Mesenchymal stem cell (in vitro differentiated cells and primary cell): Measurements from ENCODE around the gene SMIM8. TPM values are rescaled to one million over a fixed set of nuclear protein-coding genes. Genes with fewer than 3 reads are reported as not detected.

ENCODE experiments used
- DNase-seq: peaks from one replicate; pipeline ENCODE4 v3.0.0-alpha.2; 2013
- H2AFZ ChIP-seq: one replicate; pipeline ENCODE4 v1.6.1; 2013; ENCODE audit warnings: low read depth, mild to moderate bottlenecking, control low read depth, inconsistent platforms, low read length, moderate library complexity
- H2AK5ac ChIP-seq: 2 replicates; pipeline ENCODE4 v1.6.1; 2013; ENCODE audit warnings: low read length, moderate library complexity, mild to moderate bottlenecking, inconsistent platforms; ENCODE audit not compliant: severe bottlenecking
- H2BK120ac ChIP-seq: one replicate; pipeline ENCODE4 v1.6.1; 2013; ENCODE audit warnings: low read depth, mild to moderate bottlenecking, inconsistent platforms, low read length, moderate library complexity
- H2BK12ac ChIP-seq, 2 experiments: one replicate each; pipeline ENCODE4 v1.6.1; 2013; ENCODE audit warnings: inconsistent platforms in 2 of 2, low read length in 2 of 2, mild to moderate bottlenecking in 2 of 2, moderate library complexity in 2 of 2, control low read depth in 1 of 2
- H2BK15ac ChIP-seq: one replicate; pipeline ENCODE4 v1.6.1; 2013; ENCODE audit warnings: mild to moderate bottlenecking, low read depth, inconsistent platforms; ENCODE audit not compliant: poor library complexity, severe bottlenecking
- H2BK5ac ChIP-seq: 2 replicates; pipeline ENCODE4 v1.6.1; 2013; ENCODE audit warnings: low read depth, mild to moderate bottlenecking, low read length, control low read depth, inconsistent platforms; ENCODE audit not compliant: poor library complexity, severe bottlenecking
- H3K14ac ChIP-seq, 2 experiments: one replicate each; pipeline ENCODE4 v1.6.1; 2013; ENCODE audit warnings: inconsistent platforms in 2 of 2, low read length in 2 of 2, control low read depth in 1 of 2, mild to moderate bottlenecking in 1 of 2, moderate library complexity in 1 of 2
- H3K18ac ChIP-seq, 2 experiments: one replicate each; pipeline ENCODE4 v1.6.1; 2013; ENCODE audit warnings: inconsistent platforms in 2 of 2, low read length in 2 of 2, control low read depth in 1 of 2, low read depth in 1 of 2, mild to moderate bottlenecking in 1 of 2
- H3K23ac ChIP-seq, 2 experiments: one replicate each; pipeline ENCODE4 v1.6.1; 2013; ENCODE audit warnings: inconsistent platforms in 2 of 2, low read length in 2 of 2, mild to moderate bottlenecking in 2 of 2, moderate library complexity in 2 of 2, control low read depth in 1 of 2
- H3K27ac ChIP-seq: 2 replicates; pipeline ENCODE4 v1.5.1; 2013; ENCODE audit warnings: mild to moderate bottlenecking, moderate library complexity, low read length, control low read depth, inconsistent platforms; ENCODE audit not compliant: poor library complexity, severe bottlenecking
- H3K27me3 ChIP-seq, 2 experiments: 2 replicates each; pipeline versions ENCODE4 v1.6.1 to v1.7.0; 2013; ENCODE audit warnings: low read length in 2 of 2, mild to moderate bottlenecking in 2 of 2, moderate library complexity in 2 of 2, control low read depth in 1 of 2, inconsistent platforms in 1 of 2; ENCODE audit not compliant: control insufficient read depth in 1 of 2, insufficient read depth in 1 of 2
- H3K36me3 ChIP-seq, 2 experiments: 2 replicates each; pipeline versions ENCODE4 v1.6.1 to v1.7.0; 2013; ENCODE audit warnings: low read length in 2 of 2, control low read depth in 1 of 2, inconsistent platforms in 1 of 2, low read depth in 1 of 2, mild to moderate bottlenecking in 1 of 2; ENCODE audit not compliant: insufficient read depth in 2 of 2, control insufficient read depth in 1 of 2
- H3K4ac ChIP-seq, 2 experiments: one replicate each; pipeline ENCODE4 v1.6.1; 2013; ENCODE audit warnings: inconsistent platforms in 2 of 2, low read length in 2 of 2, mild to moderate bottlenecking in 2 of 2, moderate library complexity in 2 of 2, control low read depth in 1 of 2, low read depth in 1 of 2
- H3K4me1 ChIP-seq: 2 replicates; pipeline ENCODE4 v1.6.1; 2013; ENCODE audit warnings: low read depth, low read length, control low read depth; ENCODE audit not compliant: control insufficient read depth, insufficient read depth
- H3K4me2 ChIP-seq: 2 replicates; pipeline ENCODE4 v1.6.1; 2013; ENCODE audit warnings: low read length, mild to moderate bottlenecking, inconsistent platforms; ENCODE audit not compliant: poor library complexity, severe bottlenecking
- H3K4me3 ChIP-seq, 2 experiments: 2 replicates each; pipeline versions ENCODE4 v1.5.1 to v1.7.0; 2013; ENCODE audit warnings: low read length in 2 of 2, mild to moderate bottlenecking in 2 of 2, control low read depth in 1 of 2, low read depth in 1 of 2; ENCODE audit not compliant: insufficient read depth in 1 of 2
- H3K79me1 ChIP-seq: replicated peaks from 2 replicates; pipeline ENCODE4 v1.6.1; 2013; ENCODE audit warnings: mild to moderate bottlenecking, control low read depth, low read length, inconsistent platforms; ENCODE audit not compliant: poor library complexity, severe bottlenecking
- H3K9ac ChIP-seq: 2 replicates; pipeline ENCODE4 v1.7.0; 2013; ENCODE audit warnings: mild to moderate bottlenecking, low read length, moderate library complexity
- H3K9me3 ChIP-seq: 2 replicates; pipeline ENCODE4 v1.7.0; 2013; ENCODE audit warnings: mild to moderate bottlenecking, low read length; ENCODE audit not compliant: control insufficient read depth
- H4K8ac ChIP-seq: one replicate; pipeline ENCODE4 v1.6.1; 2013; ENCODE audit warnings: inconsistent platforms, mild to moderate bottlenecking, low read length, moderate library complexity
- H4K91ac ChIP-seq: one replicate; pipeline ENCODE4 v1.6.1; 2013; ENCODE audit warnings: mild to moderate bottlenecking, low read length, inconsistent platforms
- WGBS: methylation state at CpG from one replicate; pipeline ENCODE4 v1.1.7; 2013; ENCODE audit warnings: mixed read lengths; 5-methylcytosine and 5-hydroxymethylcytosine counted together
- polyA plus RNA-seq, 2 experiments: library from polyadenylated mRNA; stranded (reverse); fragments of 200-250 nt; gene quantifications; one replicate each; pipeline ENCODE4 v1.2.3, GENCODE V29; 2013

Gene SMIM8
- polyA plus RNA-seq (2013, experiment 1 of 2) = 5.1 TPM
- 4.7 TPM for polyA plus RNA-seq (2013, experiment 2 of 2)

GRCh38 chr6:87322304-87323212 lies at the start of gene SMIM8:
Gene SMIM8, plus strand, starts transcription at chr6:87322588. Its CDS starts 14,444 bp downstream, at chr6:87337032.
- Histone ChIP-seq H3K23ac (peak within 1 kb of the TSS in 1 of 2 experiments; percentile 85), H2BK120ac (no peak within 1 kb of the TSS), H3K79me1 (peaks cover 5% of the 10 kb centered on the region), H3K14ac (peak within 1 kb of the TSS in 1 of 2 experiments; percentile 77), H3K36me3 (no peaks in the 10 kb centered on the region), H3K27ac (peak within 1 kb of the TSS; percentile 30), H3K4me1 (no peaks in the 10 kb centered on the region), H2AFZ (peak within 1 kb of the TSS; percentile 100), H2BK12ac (no peak within 1 kb of the TSS), H3K27me3 (no peaks in the 10 kb centered on the region), H3K9ac (peak within 1 kb of the TSS; percentile 90), H3K9me3 (no peaks in the 10 kb centered on the region), H4K91ac (peak within 1 kb of the TSS; percentile 83), H2BK5ac (no peak within 1 kb of the TSS), H3K4me3 (peak within 1 kb of the TSS; percentile 85 to 95), H3K4me2 (peak within 1 kb of the TSS; percentile 92), H3K4ac (peak within 1 kb of the TSS in 1 of 2 experiments; percentile 68), H4K8ac (peak within 1 kb of the TSS; percentile 97), H3K18ac (peak within 1 kb of the TSS; percentile 43 to 89), H2AK5ac (no peak within 1 kb of the TSS), H2BK15ac (peak within 1 kb of the TSS; percentile 12)
- peak; percentile 80 for DNase-seq
- 1% methylated on average over 48 of the region's 60 CpGs for WGBS

GRCh38 chr6:87274660-87275274 lies 47.6 kb upstream of the SMIM8 start:
- peak; percentile 63 for DNase-seq
- Histone ChIP-seq H3K18ac (no peak overlapping the region), H2AK5ac (no peak overlapping the region), H3K4me3 (no peak overlapping the region), H3K23ac (no peak overlapping the region), H3K4me1 (no peaks in the 10 kb centered on the region), H3K14ac (no peak overlapping the region), H4K8ac (no peak overlapping the region), H3K4me2 (no peak overlapping the region), H3K27ac (no peak overlapping the region), H3K9ac (no peak overlapping the region), H2BK5ac (no peak overlapping the region), H2AFZ (no peak overlapping the region), H3K36me3 (no peaks in the 10 kb centered on the region), H3K4ac (no peak overlapping the region), H3K79me1 (no peaks in the 10 kb centered on the region), H2BK15ac (no peak overlapping the region), H3K9me3 (no peaks in the 10 kb centered on the region), H4K91ac (no peak overlapping the region), H3K27me3 (no peaks in the 10 kb centered on the region), H2BK12ac (no peak overlapping the region), H2BK120ac (no peak overlapping the region)
- WGBS = 90% methylated on average over 7 of the region's 7 CpGs

GRCh38 chr6:87276624-87277023 lies 45.8 kb upstream of the SMIM8 start:
- no CpG with 5 or more reads among the region's 1 CpG for WGBS
- Histone ChIP-seq H4K8ac (no peak overlapping the region), H3K23ac (no peak overlapping the region), H3K14ac (no peak overlapping the region), H2BK12ac (no peak overlapping the region), H2BK120ac (no peak overlapping the region), H3K9ac (no peak overlapping the region), H3K4me1 (no peaks in the 10 kb centered on the region), H3K4me3 (no peak overlapping the region), H4K91ac (no peak overlapping the region), H3K27me3 (no peaks in the 10 kb centered on the region), H2BK15ac (no peak overlapping the region), H3K9me3 (no peaks in the 10 kb centered on the region), H2AK5ac (no peak overlapping the region), H3K36me3 (no peaks in the 10 kb centered on the region), H3K4me2 (no peak overlapping the region), H3K27ac (no peak overlapping the region), H2BK5ac (no peak overlapping the region), H3K18ac (no peak overlapping the region), H2AFZ (no peak overlapping the region), H3K79me1 (no peaks in the 10 kb centered on the region), H3K4ac (no peak overlapping the region)
- DNase-seq = no peak

- H3K4ac ChIP-seq = no peak overlapping the region
- no peaks in the 10 kb centered on the region for H3K79me1 ChIP-seq
- no peaks in the 10 kb centered on the region for H3K4me1 ChIP-seq
- H2AK5ac ChIP-seq = no peak overlapping the region
- peak; percentile 22 for DNase-seq
- H4K91ac ChIP-seq = no peak overlapping the region
- no peak overlapping the region for H2AFZ ChIP-seq
- no peaks in the 10 kb centered on the region for H3K9me3 ChIP-seq
- no peak overlapping the region for H3K4me2 ChIP-seq
- no peak overlapping the region for H2BK12ac ChIP-seq
- no peak overlapping the region for H3K18ac ChIP-seq
- H3K27me3 ChIP-seq = no peaks in the 10 kb centered on the region
- no peak overlapping the region for H3K27ac ChIP-seq
- no peak overlapping the region for H3K4me3 ChIP-seq
- H4K8ac ChIP-seq = no peak overlapping the region
- no peaks in the 10 kb centered on the region for H3K36me3 ChIP-seq
- no peak overlapping the region for H2BK5ac ChIP-seq
- H2BK15ac ChIP-seq = no peak overlapping the region
- H3K14ac ChIP-seq = no peak overlapping the region
- H3K9ac ChIP-seq = no peak overlapping the region
- H2BK120ac ChIP-seq = no peak overlapping the region
- no peak overlapping the region for H3K23ac ChIP-seq
Observed at GRCh38 chr6:87277123-87277522, 45.3 kb upstream of the SMIM8 start.
